Measurements from ENCODE around the gene CSMD2.

DNA sequence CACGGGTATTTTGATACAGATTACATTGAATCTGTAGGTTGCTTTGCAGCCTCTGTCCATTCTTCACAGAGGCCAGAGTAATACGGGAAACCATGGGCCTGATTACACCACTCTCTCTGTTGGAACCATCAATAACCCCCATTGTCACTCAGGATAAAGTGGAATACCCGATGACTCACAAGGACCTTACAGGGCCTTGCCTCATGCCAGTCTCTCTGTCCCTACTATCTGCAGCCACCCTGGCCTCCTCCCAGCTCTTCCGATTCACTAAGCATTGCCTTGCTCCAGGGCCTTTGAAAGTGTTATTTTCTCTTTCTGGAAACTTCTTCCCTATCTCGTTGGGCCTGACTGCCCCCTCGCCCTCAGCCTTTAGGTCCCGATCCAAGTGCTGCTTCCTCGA lies 239.4 kb downstream of the CSMD2 start:
- no peak for TF ChIP-seq CHD1 (IDR thresholded peaks at IDR 0.05; ENCODE audit: low read depth, low read length)
- TF ChIP-seq, protein P1, sequence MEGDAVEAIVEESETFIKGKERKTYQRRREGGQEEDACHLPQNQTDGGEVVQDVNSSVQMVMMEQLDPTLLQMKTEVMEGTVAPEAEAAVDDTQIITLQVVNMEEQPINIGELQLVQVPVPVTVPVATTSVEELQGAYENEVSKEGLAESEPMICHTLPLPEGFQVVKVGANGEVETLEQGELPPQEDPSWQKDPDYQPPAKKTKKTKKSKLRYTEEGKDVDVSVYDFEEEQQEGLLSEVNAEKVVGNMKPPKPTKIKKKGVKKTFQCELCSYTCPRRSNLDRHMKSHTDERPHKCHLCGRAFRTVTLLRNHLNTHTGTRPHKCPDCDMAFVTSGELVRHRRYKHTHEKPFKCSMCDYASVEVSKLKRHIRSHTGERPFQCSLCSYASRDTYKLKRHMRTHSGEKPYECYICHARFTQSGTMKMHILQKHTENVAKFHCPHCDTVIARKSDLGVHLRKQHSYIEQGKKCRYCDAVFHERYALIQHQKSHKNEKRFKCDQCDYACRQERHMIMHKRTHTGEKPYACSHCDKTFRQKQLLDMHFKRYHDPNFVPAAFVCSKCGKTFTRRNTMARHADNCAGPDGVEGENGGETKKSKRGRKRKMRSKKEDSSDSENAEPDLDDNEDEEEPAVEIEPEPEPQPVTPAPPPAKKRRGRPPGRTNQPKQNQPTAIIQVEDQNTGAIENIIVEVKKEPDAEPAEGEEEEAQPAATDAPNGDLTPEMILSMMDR (conservative IDR thresholded peaks at IDR 0.05; ENCODE audit: low read depth, low read length) = no peak
- TF ChIP-seq POLR2A (IDR thresholded peaks at IDR 0.05; ENCODE audit: low read depth, low read length) = no peak
